HFFc6 (cell line): Measurements from ENCODE around the gene TMEM109. TPM values are rescaled to one million over a fixed set of nuclear protein-coding genes. Genes with fewer than 3 reads are reported as not detected.
A peak's percentile ranks its signal among the peaks of the same experiment; 100 is the strongest.

Source experiments
- DNase-seq: peaks from one replicate; pipeline ENCODE4 v3.0.0-alpha.2; 2018
- H3K27ac Mint-ChIP-seq: 2 replicates; pipeline ENCODE4 v1.8.0; 2020; ENCODE audit warnings: mild to moderate bottlenecking, mixed read lengths
- H3K27me3 Mint-ChIP-seq: 2 replicates; pipeline ENCODE4 v1.8.0; 2021; ENCODE audit warnings: mild to moderate bottlenecking, moderate library complexity, mixed read lengths; ENCODE audit not compliant: insufficient read depth
- H3K36me3 Mint-ChIP-seq: 2 replicates; pipeline ENCODE4 v1.8.0; 2021; ENCODE audit warnings: low read depth, mixed read lengths
- H3K4me1 Mint-ChIP-seq: 2 replicates; pipeline ENCODE4 v1.8.0; 2020; ENCODE audit warnings: low read depth, mixed read lengths
- H3K4me3 Mint-ChIP-seq: 2 replicates; pipeline ENCODE4 v1.8.0; 2020; ENCODE audit warnings: mild to moderate bottlenecking, moderate library complexity, mixed read lengths
- H3K9me3 Mint-ChIP-seq: 2 replicates; pipeline ENCODE4 v1.8.0; 2020; ENCODE audit warnings: mild to moderate bottlenecking, mixed read lengths
- CTCF ChIP-seq: fragments of 200-600 bp; sonication (generic); IDR thresholded peaks from 2 replicates; pipeline ENCODE4 v1.5.0; 2021; ENCODE audit warnings: antibody characterized with exemption, mild to moderate bottlenecking
- total RNA-seq, 6 experiments: library from RNA; stranded (reverse); fragmentation: NEBNext Ultra II Directional; extraction: Animal tissue kit (Norgen Biotek cat#: 25700); gene quantifications; 2 replicates in 1 of 6; 3 replicates in 5 of 6; pipeline ENCODE4 v1.2.3, GENCODE V29; 2021

Gene TMEM109
- total RNA-seq, 6 experiments from 2014 or later, result 74.6 to 101 (median 92.5) TPM

GRCh38 chr11:60868682-60869450 lies 45.1 kb upstream of the TMEM109 start:
- Mint-ChIP-seq H3K4me3 (no peak overlapping the region), H3K27ac (no peak overlapping the region), H3K27me3 (peaks cover 14% of the 10 kb centered on the region), H3K9me3 (no peaks in the 10 kb centered on the region), H3K36me3 (no peaks in the 10 kb centered on the region), H3K4me1 (peaks cover 23% of the 10 kb centered on the region)
- DNase-seq, result no peak
- no peak for TF ChIP-seq CTCF

GRCh38 chr11:60869451-60869825 lies 44.5 kb upstream of the TMEM109 start:
- no peak overlapping the region for H3K27ac Mint-ChIP-seq
- H3K9me3 Mint-ChIP-seq, result no peaks in the 10 kb centered on the region
- no peak for TF ChIP-seq CTCF
- H3K4me1 Mint-ChIP-seq, result peaks cover 23% of the 10 kb centered on the region
- peaks cover 12% of the 10 kb centered on the region for H3K27me3 Mint-ChIP-seq
- no peaks in the 10 kb centered on the region for H3K36me3 Mint-ChIP-seq
- H3K4me3 Mint-ChIP-seq, result no peak overlapping the region
- DNase-seq, result no peak

- no peak overlapping the region for H3K27ac Mint-ChIP-seq
- no peaks in the 10 kb centered on the region for H3K9me3 Mint-ChIP-seq
- H3K4me1 Mint-ChIP-seq, result peaks cover 23% of the 10 kb centered on the region
- no peak for DNase-seq
- no peak overlapping the region for H3K4me3 Mint-ChIP-seq
- no peaks in the 10 kb centered on the region for H3K36me3 Mint-ChIP-seq
- peaks cover 5% of the 10 kb centered on the region for H3K27me3 Mint-ChIP-seq
- TF ChIP-seq CTCF, result no peak
Measured at GRCh38 chr11:60870276-60870675, 43.7 kb upstream of the TMEM109 start.

- TF ChIP-seq CTCF, result no peak
- Mint-ChIP-seq H3K27me3 (peaks cover 2% of the 10 kb centered on the region; the same call in 1 of the 2 replicates), H3K4me3 (no peak overlapping the region), H3K9me3 (no peaks in the 10 kb centered on the region), H3K36me3 (no peaks in the 10 kb centered on the region), H3K27ac (no peak overlapping the region), H3K4me1 (peaks cover 23% of the 10 kb centered on the region)
- DNase-seq, result no peak
Measured at GRCh38 chr11:60870733-60871377, 43.1 kb upstream of the TMEM109 start.

GRCh38 chr11:60871378-60872061 lies 42.4 kb upstream of the TMEM109 start:
- H3K36me3 Mint-ChIP-seq, result no peaks in the 10 kb centered on the region
- H3K4me1 Mint-ChIP-seq, result peaks cover 23% of the 10 kb centered on the region
- no peak overlapping the region; the same call in 1 of the 2 replicates for H3K4me3 Mint-ChIP-seq
- DNase-seq, result peak; percentile 32
- no peak overlapping the region for H3K27ac Mint-ChIP-seq
- no peaks in the 10 kb centered on the region for H3K9me3 Mint-ChIP-seq
- H3K27me3 Mint-ChIP-seq, result peaks cover 5% of the 10 kb centered on the region
- peak; percentile 37 for TF ChIP-seq CTCF
